ENCODE results near the gene MCM5.

The MCM5 gene

GRCh38 chr22:35424081-35424480 lies 24.1 kb downstream of the MCM5 start:
- TF ChIP-seq CTCF (IDR thresholded peaks at IDR 0.05; ENCODE audit: insufficient read depth, low read length, poor library complexity, severe bottlenecking): no peak
- Histone ChIP-seq H3K4me3 (replicated peaks; ENCODE audit: low read depth, low read length) (no peak overlapping the region), H3K36me3 (ENCODE audit: control insufficient read depth, insufficient read depth, low read length) (peaks cover 50% of the 10 kb centered on the region), H3K27me3 (replicated peaks; ENCODE audit: control insufficient read depth, insufficient read depth, low read length) (no peaks in the 10 kb centered on the region)
- no peak for DNase-seq (ENCODE audit: extremely low read depth, insufficient read length)

- DNase-seq (ENCODE audit: extremely low read depth, insufficient read length): no peak
- no peak overlapping the region for H3K4me3 ChIP-seq (replicated peaks; ENCODE audit: low read depth, low read length)
- H3K36me3 ChIP-seq (ENCODE audit: control insufficient read depth, insufficient read depth, low read length): peaks cover 45% of the 10 kb centered on the region
- no peaks in the 10 kb centered on the region for H3K27me3 ChIP-seq (replicated peaks; ENCODE audit: control insufficient read depth, insufficient read depth, low read length)
- TF ChIP-seq CTCF (IDR thresholded peaks at IDR 0.05; ENCODE audit: insufficient read depth, low read length, poor library complexity, severe bottlenecking): no peak
Observed at GRCh38 chr22:35424761-35425160, 24.8 kb downstream of the MCM5 start.

- no peaks in the 10 kb centered on the region for H3K27me3 ChIP-seq (replicated peaks; ENCODE audit: control insufficient read depth, insufficient read depth, low read length)
- H3K36me3 ChIP-seq (ENCODE audit: control insufficient read depth, insufficient read depth, low read length): peaks cover 43% of the 10 kb centered on the region
- DNase-seq (ENCODE audit: extremely low read depth, insufficient read length): no peak
- no peak for TF ChIP-seq CTCF (IDR thresholded peaks at IDR 0.05; ENCODE audit: insufficient read depth, low read length, poor library complexity, severe bottlenecking)
- H3K4me3 ChIP-seq (replicated peaks; ENCODE audit: low read depth, low read length): no peak overlapping the region
Observed at GRCh38 chr22:35425546-35425945, 25.6 kb downstream of the MCM5 start.

GRCh38 chr22:35425971-35426800 lies 26.2 kb downstream of the MCM5 start:
- peaks cover 41% of the 10 kb centered on the region for H3K36me3 ChIP-seq (ENCODE audit: control insufficient read depth, insufficient read depth, low read length)
- DNase-seq (ENCODE audit: extremely low read depth, insufficient read length): no peak
- no peaks in the 10 kb centered on the region for H3K27me3 ChIP-seq (replicated peaks; ENCODE audit: control insufficient read depth, insufficient read depth, low read length)
- H3K4me3 ChIP-seq (replicated peaks; ENCODE audit: low read depth, low read length): no peak overlapping the region
- TF ChIP-seq CTCF (IDR thresholded peaks at IDR 0.05; ENCODE audit: insufficient read depth, low read length, poor library complexity, severe bottlenecking): no peak

- Histone ChIP-seq H3K4me3 (replicated peaks; ENCODE audit: low read depth, low read length) (no peak overlapping the region), H3K36me3 (ENCODE audit: control insufficient read depth, insufficient read depth, low read length) (peaks cover 39% of the 10 kb centered on the region), H3K27me3 (replicated peaks; ENCODE audit: control insufficient read depth, insufficient read depth, low read length) (no peaks in the 10 kb centered on the region)
- no peak for DNase-seq (ENCODE audit: extremely low read depth, insufficient read length)
- TF ChIP-seq CTCF (IDR thresholded peaks at IDR 0.05; ENCODE audit: insufficient read depth, low read length, poor library complexity, severe bottlenecking): no peak
Observed at GRCh38 chr22:35426801-35427140, 26.8 kb downstream of the MCM5 start.

Measured in GM06990 (cell line).